ENCODE measurements around the gene ACO2.

Gene ACO2

DNA sequence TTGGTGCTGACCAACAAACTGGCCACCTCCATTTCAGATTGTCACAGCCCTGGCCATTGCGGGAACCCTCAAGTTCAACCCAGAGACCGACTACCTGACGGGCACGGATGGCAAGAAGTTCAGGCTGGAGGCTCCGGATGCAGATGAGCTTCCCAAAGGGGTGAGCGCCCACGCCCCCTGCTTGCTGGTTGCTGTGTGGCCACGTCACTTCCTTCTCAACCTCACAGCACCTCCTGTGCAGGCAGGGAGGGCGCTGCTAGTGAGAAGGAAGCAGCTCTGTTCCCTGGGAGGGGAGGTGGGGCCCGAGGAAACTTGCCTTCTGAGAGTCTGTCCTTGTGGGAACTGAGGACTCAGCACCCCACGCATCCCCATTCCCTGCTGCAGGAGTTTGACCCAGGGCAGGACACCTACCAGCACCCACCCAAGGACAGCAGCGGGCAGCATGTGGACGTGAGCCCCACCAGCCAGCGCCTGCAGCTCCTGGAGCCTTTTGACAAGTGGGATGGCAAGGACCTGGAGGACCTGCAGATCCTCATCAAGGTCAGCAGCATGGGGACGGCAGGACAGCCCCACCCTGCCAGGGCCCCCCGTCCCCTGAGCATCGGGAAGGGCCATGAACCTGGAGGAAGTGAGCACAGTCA, 56.0 kb downstream of the ACO2 start:
- peak; percentile 55 to 76 for DNase-seq

DNA sequence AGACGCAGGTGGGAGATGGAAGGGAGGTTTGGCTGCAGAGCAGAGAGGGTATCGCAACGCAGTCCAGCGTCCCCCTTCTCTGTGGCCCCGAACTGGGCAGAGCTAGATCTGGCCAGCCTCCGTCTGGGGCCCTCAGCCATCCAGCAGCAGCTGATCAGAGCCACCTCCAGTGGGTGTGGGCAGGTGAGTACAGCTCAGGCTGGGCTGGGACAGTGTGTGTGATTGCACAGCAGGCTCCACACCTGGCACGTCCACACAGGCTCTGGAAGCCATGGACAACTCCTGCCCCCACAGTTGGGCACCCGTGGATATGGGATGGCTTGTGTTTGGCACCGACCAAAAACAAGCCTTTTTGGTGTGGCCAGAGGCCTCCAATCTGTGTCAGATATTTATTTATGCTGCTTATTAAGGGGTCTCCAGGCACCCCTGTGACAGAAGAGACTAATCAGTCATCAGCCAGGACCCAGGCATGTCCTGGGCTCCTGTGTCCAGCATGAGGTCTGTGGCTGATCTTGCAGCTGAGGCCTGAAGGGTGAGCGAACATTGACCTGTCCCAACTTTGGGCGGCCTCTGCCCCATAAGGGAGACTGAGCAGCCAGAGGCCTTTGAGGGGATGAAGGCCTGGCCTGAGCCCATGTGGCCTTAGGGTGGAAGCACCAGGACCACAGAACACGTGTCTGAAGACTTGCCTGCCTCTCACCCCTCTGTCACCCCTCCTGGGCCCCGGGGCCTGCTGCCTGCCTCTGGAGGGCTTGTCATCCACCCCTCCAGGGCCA, 56.7 kb downstream of the ACO2 start:
- DNase-seq: no peak

DNA sequence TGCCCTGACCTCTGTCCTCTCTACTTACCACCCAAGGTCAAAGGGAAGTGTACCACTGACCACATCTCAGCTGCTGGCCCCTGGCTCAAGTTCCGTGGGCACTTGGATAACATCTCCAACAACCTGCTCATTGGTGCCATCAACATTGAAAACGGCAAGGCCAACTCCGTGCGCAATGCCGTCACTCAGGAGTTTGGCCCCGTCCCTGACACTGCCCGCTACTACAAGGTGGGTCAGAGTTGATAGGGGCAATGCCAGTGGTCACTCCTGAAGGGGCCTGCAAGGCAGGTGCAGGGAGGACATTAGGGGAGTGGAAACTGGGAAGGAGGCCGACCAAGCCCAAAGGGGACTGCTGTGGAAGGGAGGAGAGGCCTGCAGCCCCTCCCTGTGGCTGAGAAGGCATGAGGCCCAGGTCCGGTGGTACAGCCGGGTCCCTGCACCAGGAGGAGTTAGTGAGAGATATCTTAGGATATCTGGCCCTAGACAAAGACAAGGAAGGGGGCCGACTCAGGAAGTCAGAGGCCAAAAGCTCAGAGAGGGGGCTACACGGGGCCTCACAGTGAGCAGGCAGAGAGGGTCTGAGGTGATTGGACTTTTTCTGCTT, 57.4 kb downstream of the ACO2 start:
- DNase-seq: no peak

DNA sequence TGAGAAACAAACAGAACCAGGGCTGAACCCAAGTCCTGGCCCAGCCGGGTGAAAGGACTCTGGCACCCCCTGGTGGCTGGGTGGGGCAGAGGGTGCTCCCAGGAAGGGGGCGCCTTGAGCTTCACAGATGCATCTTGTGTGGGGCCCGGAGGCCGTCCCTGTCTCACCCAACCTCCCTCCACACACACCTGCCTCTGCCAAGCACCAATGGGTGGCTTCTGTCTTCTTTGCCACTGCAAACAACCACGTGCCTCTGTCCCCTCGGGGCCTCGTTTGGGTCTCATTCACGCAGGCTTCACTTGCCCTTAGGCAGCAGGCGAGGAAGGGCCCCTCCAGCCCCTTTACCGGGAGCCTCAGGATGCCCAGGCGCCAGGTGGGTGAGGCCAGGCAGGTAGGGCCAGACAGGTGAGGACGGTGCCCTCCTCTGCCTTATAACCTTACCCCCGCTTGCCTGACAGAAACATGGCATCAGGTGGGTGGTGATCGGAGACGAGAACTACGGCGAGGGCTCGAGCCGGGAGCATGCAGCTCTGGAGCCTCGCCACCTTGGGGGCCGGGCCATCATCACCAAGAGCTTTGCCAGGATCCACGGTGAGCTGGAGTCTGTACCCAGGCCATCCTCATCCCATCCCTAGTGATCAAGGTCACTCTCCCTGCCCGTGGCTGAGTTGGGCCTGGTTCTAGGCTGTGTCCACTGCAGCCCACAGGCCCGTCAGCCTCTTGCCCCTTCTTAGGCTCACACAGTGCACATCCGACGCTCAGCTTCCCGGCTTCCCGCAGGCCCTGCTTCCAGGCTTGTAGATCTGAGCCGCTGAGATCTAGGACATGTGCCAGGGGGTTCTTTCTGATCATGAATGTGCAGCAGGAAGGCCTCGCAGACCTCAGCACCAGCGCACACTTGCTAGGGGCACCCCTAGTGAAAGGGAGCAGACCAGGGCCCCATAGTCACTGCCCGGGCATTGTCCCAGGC, 58.2 kb downstream of the ACO2 start:
- DNase-seq: peak; percentile 49 to 69

DNA sequence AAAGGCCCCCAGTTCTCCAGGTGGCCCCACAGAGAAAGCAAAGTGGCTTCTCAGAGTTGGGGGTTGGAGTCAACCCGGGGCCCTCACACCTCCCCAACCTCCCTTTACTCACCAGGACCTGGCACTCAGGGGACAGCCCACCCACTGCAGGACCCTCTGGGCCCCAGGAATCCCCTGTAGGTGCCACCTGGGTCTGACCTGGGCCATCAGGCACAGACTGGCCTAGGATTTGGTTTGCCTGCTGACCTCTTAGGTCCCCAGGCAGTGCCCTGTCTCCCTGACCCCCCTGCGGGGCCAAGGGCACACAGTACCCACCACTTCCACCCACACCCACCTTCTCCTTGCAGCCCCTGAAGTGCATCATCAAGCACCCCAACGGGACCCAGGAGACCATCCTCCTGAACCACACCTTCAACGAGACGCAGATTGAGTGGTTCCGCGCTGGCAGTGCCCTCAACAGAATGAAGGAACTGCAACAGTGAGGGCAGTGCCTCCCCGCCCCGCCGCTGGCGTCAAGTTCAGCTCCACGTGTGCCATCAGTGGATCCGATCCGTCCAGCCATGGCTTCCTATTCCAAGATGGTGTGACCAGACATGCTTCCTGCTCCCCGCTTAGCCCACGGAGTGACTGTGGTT, 59.3 kb downstream of the ACO2 start:
- DNase-seq: no peak

DNA sequence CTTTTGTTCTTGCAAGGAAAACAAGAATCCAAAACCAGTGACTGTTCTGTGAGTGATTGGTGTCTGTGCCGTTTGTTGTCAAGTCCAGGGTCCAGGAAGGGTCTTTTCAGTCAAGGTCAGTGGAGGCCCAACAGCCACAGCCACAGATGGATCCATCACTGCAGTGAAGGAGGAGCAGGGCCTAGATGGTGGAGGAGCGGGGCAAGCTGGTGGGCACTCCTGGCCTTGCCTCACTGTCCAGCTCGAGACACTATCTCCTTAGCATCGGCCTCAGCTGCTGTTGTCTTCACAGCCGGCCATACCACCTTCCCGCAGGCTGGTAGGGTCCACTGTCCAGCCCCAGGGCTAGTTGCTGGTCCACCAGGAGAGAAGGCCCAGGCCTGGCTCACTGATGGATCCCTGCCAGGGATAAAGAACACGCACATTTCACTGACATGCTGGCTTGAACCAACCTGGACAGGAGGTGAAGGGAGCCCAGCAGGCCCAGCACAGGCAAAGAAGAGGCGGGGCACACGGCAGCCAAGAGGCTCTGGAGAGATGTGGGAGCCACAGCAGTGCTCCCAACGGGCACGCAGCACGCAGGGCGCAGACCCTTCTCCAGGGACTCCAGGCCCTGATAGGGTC, 60.1 kb downstream of the ACO2 start:
- no peak for DNase-seq

DNA sequence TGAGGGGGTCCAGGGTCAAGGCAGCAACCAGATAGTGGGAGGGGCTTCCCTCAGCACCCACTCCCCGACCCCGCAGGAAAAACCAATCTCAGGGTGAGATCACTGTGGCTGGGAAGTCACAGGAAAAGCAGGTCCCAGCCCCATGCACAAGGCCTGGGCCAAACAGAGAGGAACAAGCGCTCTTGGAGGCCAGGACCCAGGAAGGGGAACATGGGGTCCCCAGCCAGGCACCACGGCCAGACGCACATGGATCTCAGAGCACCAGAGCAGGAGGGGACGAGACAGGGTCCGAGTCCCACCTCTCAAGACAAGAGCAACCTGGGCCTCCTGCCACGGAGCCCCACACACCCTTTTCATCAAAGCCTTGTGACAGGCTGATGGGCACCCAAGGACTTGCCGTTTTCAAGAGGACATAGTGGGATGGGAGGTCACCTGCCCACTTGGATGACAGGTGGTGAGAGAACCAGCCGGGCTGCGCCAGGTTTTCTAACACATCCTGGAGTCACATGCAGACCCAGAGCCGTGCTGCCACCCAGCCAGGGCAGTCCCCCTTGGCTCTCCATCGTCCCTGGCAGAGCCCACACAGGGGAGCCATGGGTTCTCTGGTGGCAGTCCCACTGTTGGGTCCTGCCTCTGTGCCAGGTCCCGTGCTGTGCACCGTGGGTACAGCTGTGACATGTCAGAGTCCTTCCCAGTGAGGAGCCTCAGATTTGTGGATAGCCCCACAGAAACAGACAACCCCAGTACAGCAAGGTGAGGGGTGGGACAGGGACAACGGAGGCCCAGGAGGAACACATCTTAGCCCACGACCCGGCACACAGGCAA, 62.2 kb downstream of the ACO2 start:
- DNase-seq: no peak

DNA sequence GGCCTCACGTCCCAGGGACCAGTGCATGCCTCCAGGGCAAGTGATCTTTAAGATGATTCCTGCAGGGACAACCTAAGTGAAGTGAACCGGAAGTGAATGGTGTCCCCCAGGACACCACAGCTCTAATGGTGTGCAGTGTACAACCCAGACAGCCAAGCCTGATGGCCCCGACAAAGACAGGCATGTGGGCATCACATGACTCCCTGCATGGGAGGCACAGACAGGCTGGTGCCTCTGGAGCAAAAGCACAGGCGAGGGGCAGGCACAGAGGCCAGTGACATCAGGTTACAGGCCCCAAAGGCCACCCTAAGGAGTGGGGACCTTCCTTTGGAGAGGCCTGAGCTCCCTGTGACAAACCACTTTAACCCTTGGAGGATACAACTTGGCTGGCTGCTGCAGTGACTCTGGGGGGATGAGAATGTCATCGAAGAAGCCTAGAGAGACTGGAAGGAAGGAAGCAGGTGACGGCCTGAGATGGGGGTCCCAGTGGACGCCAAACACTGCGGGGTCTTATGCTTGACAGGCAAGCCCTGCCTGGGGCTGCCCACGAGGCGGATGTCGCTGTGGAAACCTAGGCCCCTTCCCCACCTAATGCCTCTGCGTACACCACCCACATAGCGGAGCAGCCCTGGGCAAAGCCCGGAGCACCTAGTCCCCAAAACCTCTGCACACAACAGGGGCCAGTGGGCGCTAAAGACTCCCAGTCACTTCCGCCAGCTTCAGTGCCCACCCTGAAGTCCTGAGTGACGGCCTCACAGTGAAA, 63.0 kb downstream of the ACO2 start:
- no peak for DNase-seq

DNA sequence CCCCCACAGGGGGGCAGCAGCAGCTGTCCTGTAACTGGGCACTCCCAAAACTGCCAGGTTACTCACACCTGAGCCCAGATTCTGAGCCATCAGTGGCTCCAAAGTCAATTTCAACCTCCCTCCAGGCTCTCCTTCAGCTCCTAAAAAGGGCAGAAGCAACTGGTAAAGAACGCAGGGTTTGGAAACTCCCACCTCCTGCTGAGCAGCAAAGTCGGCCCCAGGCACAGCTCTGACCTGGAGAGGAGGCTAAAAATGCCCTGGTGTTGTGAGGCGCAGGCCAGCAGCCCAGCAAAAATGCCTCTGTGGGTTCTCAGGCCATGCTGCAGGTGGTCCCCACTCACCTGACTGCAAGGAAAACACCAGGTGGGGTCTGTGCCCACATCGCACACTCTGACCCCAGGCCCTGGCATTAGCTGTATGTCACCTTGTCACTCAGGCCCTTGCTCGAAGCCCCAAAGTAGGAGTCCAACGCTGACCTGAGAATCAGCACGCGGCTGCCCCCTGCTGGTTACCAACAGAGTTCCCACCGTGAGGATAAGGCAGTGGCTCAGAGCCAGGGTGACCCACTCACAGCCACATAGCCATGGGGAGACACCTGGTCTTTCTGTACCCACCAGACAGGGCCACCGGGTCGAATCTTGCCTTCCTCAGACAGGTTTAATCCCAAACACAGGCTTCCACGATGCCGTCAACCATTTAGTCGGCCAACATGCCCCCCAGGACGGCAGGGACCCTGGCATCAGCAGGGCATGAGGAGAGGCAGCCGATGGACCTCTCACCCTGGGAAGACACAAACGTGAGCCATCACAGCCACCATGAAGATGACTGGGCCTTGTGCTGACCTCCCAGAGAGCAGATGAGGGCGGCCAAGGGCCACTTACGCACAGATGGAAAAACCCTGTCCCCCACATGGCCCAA, 64.2 kb downstream of the ACO2 start:
- DNase-seq: peak; percentile 31 to 64

DNA sequence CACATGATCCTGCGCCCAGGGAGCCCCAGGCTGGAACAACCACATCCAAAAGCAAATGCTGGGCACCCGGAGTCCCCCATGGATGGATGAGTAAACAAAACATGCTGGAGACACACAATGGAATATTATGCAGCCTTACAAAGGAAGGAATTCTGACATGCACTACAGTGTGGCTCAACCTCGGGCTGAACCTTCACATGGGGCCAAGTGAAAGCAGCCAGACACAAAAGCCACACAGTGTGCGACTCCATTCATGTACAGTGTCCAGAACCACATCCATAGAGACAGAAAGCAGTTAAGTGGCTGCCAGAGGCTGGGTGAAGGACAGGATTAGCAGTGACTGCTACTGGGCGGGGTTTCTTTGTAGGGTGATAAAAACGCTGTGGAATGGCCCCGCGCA, 65.3 kb downstream of the ACO2 start:
- no peak for DNase-seq

DNA sequence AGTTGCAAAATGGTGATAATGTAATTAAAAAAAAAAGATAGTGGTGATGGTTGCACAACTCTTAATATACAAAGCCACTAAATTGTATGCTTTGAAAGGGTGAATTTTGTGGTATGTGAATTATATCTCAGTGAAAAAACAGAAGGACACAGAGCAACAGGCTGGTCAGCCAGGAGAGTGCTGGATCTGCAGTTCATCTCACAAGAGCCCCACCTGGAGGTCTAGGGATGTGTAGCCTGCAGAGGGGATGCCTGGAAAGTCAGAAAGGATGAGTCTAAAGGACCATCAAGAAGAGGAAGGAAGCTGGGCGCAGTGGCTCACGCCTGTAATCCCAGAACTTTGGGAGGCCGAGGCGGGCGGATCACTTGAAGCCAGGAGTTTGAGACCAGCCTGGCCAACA, 66.3 kb downstream of the ACO2 start:
- no peak for DNase-seq

DNA sequence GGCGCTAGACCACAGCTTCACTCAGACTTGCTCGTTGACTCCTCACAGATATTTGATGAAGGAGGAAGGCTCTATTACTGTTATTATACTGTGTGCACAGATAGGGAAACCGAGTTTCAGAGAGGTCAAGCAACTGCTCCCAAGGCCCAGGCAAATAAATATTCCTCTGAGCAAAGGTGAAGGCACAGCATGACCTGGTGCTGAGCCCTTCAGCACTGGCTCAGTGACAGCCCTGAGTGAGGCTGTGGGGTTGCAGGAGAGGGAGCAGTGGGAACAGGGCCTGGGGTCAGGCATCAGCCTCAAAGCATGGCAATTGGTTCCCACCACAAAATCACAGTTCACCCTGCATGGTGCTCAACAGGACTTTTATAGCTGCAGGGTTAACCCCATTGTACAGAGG, 68.3 kb downstream of the ACO2 start:
- DNase-seq: no peak

DNA sequence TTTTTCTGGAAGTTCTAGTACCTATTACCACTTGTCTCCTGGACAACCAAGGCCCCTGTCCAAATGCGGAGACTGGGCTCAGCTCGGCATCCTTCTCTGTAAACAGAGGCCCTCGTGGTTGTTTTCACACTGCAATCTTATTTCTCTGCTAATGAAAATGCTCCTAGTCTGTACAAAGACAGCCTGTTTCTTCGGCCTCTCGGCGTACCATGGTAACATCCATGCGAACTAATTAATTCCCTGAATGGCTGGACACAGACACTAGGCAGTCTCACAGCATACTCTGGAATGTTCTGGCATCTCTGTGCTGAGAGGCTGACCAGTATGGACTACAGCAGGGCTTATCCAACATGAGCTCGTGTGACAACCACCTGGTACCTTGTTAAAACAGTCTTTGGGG, 69.7 kb downstream of the ACO2 start:
- no peak for DNase-seq

DNA sequence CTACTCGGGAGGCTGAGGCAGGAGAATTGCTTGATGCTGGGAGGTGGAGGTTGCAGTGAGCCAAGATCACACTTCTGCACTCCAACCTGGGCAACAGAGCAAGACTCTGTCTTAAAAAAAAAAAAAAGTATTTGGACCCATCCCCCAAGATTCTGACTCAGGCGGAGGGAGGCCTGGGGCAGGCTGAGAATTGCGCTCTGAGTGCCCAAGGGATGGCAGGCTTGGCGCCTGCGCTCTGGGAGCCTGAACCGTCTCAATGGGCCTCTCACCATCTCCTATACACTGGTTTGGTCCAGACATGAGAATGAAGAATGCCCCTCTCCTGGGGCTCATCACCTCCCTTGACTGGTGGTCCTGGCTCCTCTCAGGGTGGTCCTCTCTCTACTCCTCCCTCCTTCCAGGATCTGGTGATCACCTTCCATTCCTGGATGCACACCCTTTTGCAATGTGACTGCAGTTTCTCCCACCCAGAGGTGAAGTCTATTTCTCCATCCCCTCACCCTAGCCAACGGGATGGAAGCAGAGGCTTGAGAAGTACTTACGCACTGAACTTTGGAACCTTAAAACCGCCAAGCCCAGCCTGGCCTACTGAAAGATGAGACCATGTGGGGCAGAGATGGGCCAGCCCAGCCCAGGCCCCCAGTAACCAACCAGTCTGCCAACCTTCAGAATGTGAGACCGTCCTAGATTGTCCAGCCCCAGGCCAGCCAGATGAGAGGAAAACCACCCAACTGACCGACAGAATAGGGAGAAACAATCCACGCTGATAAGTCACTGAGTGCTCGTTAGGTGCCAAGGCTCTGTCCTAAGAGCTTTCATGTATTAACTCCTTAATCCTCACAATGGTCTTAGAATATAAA, 70.5 kb downstream of the ACO2 start:
- no peak for DNase-seq

DNA sequence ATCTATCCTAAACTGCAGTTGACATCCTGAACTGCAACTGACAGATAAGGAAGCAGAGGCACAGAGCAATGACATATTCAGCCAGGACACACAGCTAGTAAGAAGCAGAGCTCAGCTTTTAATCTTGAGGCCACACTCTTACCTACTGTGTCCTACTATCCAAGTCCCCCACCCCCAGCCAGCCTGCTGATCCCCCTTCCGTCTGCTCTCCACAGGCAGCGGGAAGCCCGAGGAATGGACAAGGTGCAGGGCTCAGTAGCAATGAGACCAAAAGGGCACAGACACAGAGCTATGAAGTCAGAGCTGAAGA, 71.0 kb downstream of the ACO2 start:
- no peak for DNase-seq

DNA sequence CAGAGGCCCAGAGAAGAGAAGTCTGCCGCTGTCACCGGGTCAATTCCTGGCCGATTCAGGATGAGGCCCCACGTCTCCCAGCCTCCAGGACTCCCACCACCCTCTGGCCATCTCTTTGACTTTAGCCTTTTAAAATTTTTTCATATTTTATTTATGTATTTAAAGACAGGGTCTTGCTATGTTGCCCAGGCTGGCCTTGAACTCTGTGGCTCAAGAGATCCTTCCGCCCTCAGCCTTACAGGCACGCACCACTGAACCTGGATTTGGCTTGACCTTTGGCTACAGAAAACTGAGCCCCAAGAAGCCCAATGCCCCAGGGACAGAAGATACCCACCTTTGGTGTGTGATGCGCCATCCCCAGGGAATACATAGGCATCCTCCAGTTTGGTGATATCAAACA, 71.4 kb downstream of the ACO2 start:
- DNase-seq: no peak

DNA sequence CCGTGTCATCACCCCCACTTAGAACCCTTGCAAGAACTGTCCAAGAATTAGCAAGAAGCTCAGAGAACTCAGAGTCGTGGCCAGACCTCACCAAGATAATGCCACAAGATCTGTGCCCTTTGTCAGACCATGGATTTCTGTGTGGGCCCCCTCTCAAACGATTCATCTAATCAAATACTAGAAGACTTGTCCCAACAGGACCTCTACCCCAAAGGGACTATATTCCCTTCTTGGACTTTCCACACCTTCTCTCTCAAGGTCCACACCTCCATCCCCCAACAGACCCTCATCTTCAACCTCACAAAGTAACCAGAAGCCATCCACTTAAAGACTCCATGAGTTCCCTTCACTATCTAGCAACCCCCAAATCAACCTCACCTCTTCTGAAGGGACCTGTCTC, 72.6 kb downstream of the ACO2 start:
- DNase-seq: no peak

DNA sequence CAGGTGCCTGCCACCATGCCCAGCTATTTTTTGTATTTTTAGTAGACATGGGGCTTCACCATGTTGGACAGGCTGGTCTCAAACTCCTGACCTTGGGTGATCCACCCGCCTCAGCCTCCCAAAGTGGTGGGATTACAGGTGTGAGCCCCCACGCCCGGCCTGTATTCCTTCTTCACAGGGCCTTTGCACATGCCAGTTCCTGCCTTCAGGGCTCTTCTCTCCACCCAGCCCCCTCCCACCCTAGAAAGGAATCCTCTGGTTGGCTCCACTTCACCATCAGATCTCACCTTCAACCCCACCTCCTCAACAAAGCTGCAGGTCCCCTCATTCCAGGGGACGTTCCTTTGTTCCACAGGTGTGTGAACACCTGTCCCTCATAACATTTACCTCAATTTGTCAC, 73.3 kb downstream of the ACO2 start:
- no peak for DNase-seq

Measured in stimulated activated CD4-positive, alpha-beta T cell treated with anti-CD3 and anti-CD28 coated beads, Interleukin-4, amount 100 ng/mL, for 4 hours (primary cell).